Liver (tissue), 9 donors: ENCODE data around the gene PLEKHN1. TPM values are rescaled to one million over a fixed set of nuclear protein-coding genes. Genes with fewer than 3 reads are reported as not detected.
A peak's percentile ranks its signal among the peaks of the same experiment; 100 is the strongest.

Experiments
- DNase-seq: peaks from one replicate; pipeline ENCODE4 v3.0.0-alpha.2; 2017; ENCODE audit warnings: low spot score
- H3K27ac ChIP-seq, 2 donors: one replicate each; pipeline ENCODE4 v1.7.0; 2013; ENCODE audit warnings: inconsistent platforms in 2 of 2, low read length in 2 of 2, control low read depth in 1 of 2, low read depth in 1 of 2, mild to moderate bottlenecking in 1 of 2
- H3K27me3 ChIP-seq, 4 donors: one replicate each; pipeline versions ENCODE4 v1.6.1 to v1.7.0; 2013; ENCODE audit warnings: low read length in 3 of 4, inconsistent platforms in 1 of 4, mild to moderate bottlenecking in 1 of 4, moderate library complexity in 1 of 4; ENCODE audit not compliant: control insufficient read depth in 4 of 4, insufficient read depth in 4 of 4
- H3K36me3 ChIP-seq, 4 donors: one replicate each; pipeline versions ENCODE4 v1.6.1 to v1.7.0; 2013; ENCODE audit warnings: low read length in 3 of 4, mild to moderate bottlenecking in 3 of 4, low read depth in 1 of 4, moderate library complexity in 1 of 4; ENCODE audit not compliant: control insufficient read depth in 4 of 4, insufficient read depth in 3 of 4
- H3K4me1 ChIP-seq, 4 donors: one replicate each; pipeline versions ENCODE4 v1.6.1 to v1.7.0; 2013; ENCODE audit warnings: low read length in 3 of 4, mild to moderate bottlenecking in 3 of 4, moderate library complexity in 1 of 4; ENCODE audit not compliant: control insufficient read depth in 4 of 4, insufficient read depth in 4 of 4
- H3K4me3 ChIP-seq, 3 donors: one replicate each; pipeline versions ENCODE4 v1.6.1 to v1.7.0; 2013; ENCODE audit warnings: low read length in 3 of 3, control low read depth in 1 of 3, low read depth in 1 of 3, mild to moderate bottlenecking in 1 of 3
- H3K9ac ChIP-seq, 2 donors: one replicate each; pipeline ENCODE4 v1.7.0; 2013; ENCODE audit warnings: low read length in 2 of 2, mild to moderate bottlenecking in 2 of 2, moderate library complexity in 2 of 2, control low read depth in 1 of 2, low read depth in 1 of 2
- H3K9me3 ChIP-seq, 4 donors: one replicate each; pipeline versions ENCODE4 v1.6.1 to v1.7.0; 2013; ENCODE audit warnings: low read length in 3 of 4; ENCODE audit not compliant: control insufficient read depth in 4 of 4
- CTCF ChIP-seq: fragments of 150-350 bp; IDR thresholded peaks from 2 replicates; pipeline ENCODE4 v1.5.1; 2017; ENCODE audit warnings: improper control_type of control experiment, low read depth, low read length; ENCODE audit not compliant: missing input control
- EGR1 ChIP-seq, 2 donors: IDR thresholded peaks; 2 replicates each; pipeline ENCODE4 v1.6.1; 2016 to 2018; ENCODE audit warnings: antibody characterized with exemption in 2 of 2, low read depth in 2 of 2
- FOXA1 ChIP-seq: IDR thresholded peaks from 2 replicates; pipeline ENCODE4 v1.6.1; 2016; ENCODE audit warnings: antibody characterized with exemption
- HNF4A ChIP-seq, 2 donors: conservative IDR thresholded peaks; 2 replicates each; pipeline ENCODE4 v1.6.1; 2016; ENCODE audit warnings: antibody characterized with exemption in 2 of 2, mild to moderate bottlenecking in 2 of 2
- HNF4G ChIP-seq: IDR thresholded peaks from 2 replicates; pipeline ENCODE4 v1.6.1; 2016; ENCODE audit warnings: antibody characterized with exemption
- JUND ChIP-seq, 2 donors: IDR thresholded peaks; 2 replicates each; pipeline ENCODE4 v1.6.1; 2016; ENCODE audit warnings: antibody characterized with exemption in 2 of 2
- NR2F2 ChIP-seq: IDR thresholded peaks from 2 replicates; pipeline ENCODE4 v1.6.1; 2016; ENCODE audit warnings: antibody characterized with exemption
- RAD21 ChIP-seq, 2 donors: IDR thresholded peaks; 2 replicates each; pipeline ENCODE4 v1.6.1; 2016; ENCODE audit warnings: antibody characterized with exemption in 2 of 2, mild to moderate bottlenecking in 2 of 2
- RXRA ChIP-seq, 2 donors: IDR thresholded peaks; 2 replicates each; pipeline ENCODE4 v1.6.1; 2017 to 2018; ENCODE audit warnings: antibody characterized with exemption in 2 of 2, mild to moderate bottlenecking in 1 of 2
- SP1 ChIP-seq: IDR thresholded peaks from 2 replicates; pipeline ENCODE4 v1.6.1; 2018; ENCODE audit warnings: antibody characterized with exemption, mild to moderate bottlenecking
- TAF1 ChIP-seq: conservative IDR thresholded peaks from 2 replicates; pipeline ENCODE4 v1.6.1; 2016; ENCODE audit warnings: antibody characterized with exemption, mild to moderate bottlenecking
- ZBTB33 ChIP-seq: IDR thresholded peaks from 2 replicates; pipeline ENCODE4 v1.6.1; 2016; ENCODE audit warnings: antibody characterized with exemption
- WGBS: extraction: QIAGEN DNeasy Blood & Tissue Kit; methylation state at CpG from one replicate; pipeline ENCODE4 v1.1.7; 2013; 5-methylcytosine and 5-hydroxymethylcytosine counted together
- polyA plus RNA-seq, 2 donors: library from polyadenylated mRNA; stranded (reverse) in 1 of 2; unstranded in 1 of 2; fragments of 200-250 nt in 1 of 2; fragments of >200 nt in 1 of 2; fragmentation: Nextera tagmentation in 1 of 2; extraction: Ambion mirVana in 1 of 2; gene quantifications; one replicate each; pipeline versions ENCODE4 v1.2.1 to v1.2.3, GENCODE V29; 2013 to 2015
- total RNA-seq, 2 donors: library from RNA; depleted of rRNA; stranded (reverse); fragments of >200 nt; gene quantifications; one replicate each; pipeline ENCODE4 v1.2.3, GENCODE V29; 2014
- TF ChIP-seq, protein P1 (sequence below): IDR thresholded peaks from 2 replicates; pipeline ENCODE4 v1.6.1; 2016; ENCODE audit warnings: antibody characterized with exemption
- donor health status: healthy.
- donor health status: healthy.
- donor health status: healthy.
- donor health status: healthy.
- donor health status: healthy.

Gene PLEKHN1
- total and polyA plus RNA-seq, 4 donors = 0.17 to 0.18 TPM; not detected in 2

DNA sequence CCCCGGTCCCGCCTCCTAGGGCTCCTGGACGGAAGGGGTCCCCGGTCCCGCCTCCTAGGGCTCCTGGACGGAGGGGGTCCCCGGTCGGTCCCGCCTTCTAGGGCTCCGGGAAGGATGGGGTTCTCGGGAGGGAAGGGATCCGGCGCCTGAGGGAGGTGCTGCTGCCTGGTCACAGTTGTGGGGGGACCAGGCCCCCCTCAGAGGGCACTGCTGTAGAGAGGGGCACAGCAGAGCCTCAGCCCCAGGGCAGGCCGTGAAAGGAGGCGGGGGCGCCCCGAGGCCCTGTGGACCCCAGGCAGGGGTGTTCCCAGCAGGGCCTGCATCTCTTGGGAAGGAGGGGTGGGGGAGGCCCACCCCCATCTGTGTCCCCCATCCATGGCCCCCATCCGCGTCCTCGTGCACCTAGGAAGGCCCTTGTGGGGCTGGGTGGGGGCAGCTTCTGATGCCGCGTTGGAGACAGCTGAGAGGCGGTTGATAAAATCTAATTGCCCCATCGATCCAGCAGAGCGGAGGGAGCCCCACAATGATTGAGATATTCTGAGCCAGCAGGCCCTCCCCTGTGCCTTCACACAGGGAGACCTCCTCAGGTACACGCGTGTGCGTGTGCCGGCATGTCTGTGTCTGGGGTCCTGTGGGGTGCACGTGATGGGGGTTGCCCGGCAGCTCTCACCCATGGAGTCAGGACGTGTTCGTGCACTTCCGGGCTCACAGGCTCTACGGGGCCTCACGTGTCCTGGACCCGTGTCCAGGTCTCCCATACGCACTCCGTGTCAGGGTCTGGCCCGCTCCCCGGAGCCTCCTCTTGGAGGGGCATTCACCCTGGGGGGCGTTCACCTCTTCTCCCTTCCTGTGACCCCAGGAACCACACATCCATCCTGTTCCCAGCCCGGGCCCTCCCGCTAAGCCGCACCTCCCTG is 29.7 kb upstream of the PLEKHN1 start:
- no peak overlapping the region for H3K27ac ChIP-seq
- no peak for DNase-seq
- 78% methylated on average over 45 of the region's 45 CpGs for WGBS
- peaks cover 14 to 34% (median 17%) of the 10 kb centered on the region in 4 donors for H3K4me1 ChIP-seq
- H3K27me3 ChIP-seq = peaks cover 0 to 4% (median 1%) of the 10 kb centered on the region in 4 donors
- H3K4me3 ChIP-seq = no peak overlapping the region
- no peaks in the 10 kb centered on the region for H3K36me3 ChIP-seq
- TF ChIP-seq HNF4A (conservative IDR thresholded peaks at IDR 0.05) (no peak), RXRA (IDR thresholded peaks at IDR 0.05) (peak in 1 of 2 donors; percentile 71)
- no peaks in the 10 kb centered on the region for H3K9me3 ChIP-seq
- H3K9ac ChIP-seq = no peak overlapping the region

DNA sequence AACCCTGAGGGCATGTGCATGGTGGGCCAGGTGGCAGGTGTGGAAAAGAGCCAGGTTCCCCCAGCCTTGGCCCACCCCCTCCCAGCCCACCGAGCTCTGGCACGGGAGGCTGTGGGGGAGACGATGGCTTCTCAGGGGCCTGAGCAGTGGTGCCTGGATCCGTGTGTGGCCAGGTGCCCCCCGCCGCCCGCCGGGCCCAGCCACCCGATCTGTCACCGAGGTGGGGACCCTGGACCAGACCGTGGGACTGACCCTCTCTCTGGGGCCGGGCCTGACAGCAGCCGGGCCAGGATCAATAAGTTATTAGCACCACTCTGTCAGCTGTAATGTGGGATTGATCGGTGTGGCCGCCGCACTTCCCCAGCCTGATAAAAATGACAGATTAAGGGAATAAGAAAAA is 28.8 kb upstream of the PLEKHN1 start:
- Histone ChIP-seq H3K36me3 (no peaks in the 10 kb centered on the region), H3K4me3 (no peak overlapping the region), H3K9ac (no peak overlapping the region), H3K27ac (no peak overlapping the region), H3K4me1 (peaks cover 16 to 42% (median 20%) of the 10 kb centered on the region in 4 donors), H3K27me3 (peaks cover 0 to 4% (median 1%) of the 10 kb centered on the region in 4 donors), H3K9me3 (no peaks in the 10 kb centered on the region)
- 81% methylated on average over 16 of the region's 16 CpGs for WGBS
- no peak for TF ChIP-seq NR2F2
- TF ChIP-seq SP1 = no peak
- TF ChIP-seq HNF4G = no peak
- TF ChIP-seq EGR1 (IDR thresholded peaks at IDR 0.05; ENCODE audit: low read depth in 2 of 2) = no peak
- TF ChIP-seq FOXA1 = no peak
- TF ChIP-seq RAD21 (IDR thresholded peaks at IDR 0.05) = no peak
- TF ChIP-seq, protein P1, sequence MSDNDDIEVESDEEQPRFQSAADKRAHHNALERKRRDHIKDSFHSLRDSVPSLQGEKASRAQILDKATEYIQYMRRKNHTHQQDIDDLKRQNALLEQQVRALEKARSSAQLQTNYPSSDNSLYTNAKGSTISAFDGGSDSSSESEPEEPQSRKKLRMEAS = no peak
- no peak for TF ChIP-seq ZBTB33
- TF ChIP-seq JUND (IDR thresholded peaks at IDR 0.05) = no peak
- no peak for DNase-seq

DNA sequence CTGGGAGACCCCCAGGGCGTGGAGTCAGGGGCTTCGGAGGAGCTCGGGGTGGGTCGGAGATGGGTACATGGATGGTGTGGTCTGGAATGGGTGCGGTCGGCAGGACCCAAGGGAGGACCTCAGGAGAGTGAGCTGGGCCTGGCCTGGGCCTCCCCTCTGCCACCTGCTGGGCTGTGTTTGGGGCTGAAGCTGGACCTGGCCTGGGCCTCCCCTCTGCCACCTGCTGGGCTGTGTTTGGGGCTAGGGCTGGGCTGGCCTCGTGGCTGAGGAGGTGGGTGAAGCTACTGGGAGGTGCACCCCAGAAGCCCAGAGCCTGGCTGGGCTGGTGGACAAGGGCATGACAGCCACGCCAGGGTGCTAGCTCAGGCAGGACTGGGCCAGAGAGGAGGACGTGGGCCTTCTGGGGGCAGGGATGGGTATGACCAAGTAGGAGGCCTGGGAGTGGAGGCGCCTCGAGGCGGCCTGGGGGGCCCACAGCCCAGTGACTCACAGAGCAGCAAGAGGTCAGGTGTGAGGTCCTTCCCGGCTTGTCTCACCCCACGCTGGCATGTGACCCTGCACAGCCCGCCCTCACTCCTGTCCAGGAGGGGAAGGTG is 28.1 kb upstream of the PLEKHN1 start:
- Histone ChIP-seq H3K27ac (no peak overlapping the region), H3K4me3 (no peak overlapping the region), H3K9ac (no peak overlapping the region), H3K9me3 (no peaks in the 10 kb centered on the region), H3K36me3 (no peaks in the 10 kb centered on the region), H3K4me1 (peaks cover 16 to 46% (median 23%) of the 10 kb centered on the region in 4 donors), H3K27me3 (peaks cover 0 to 4% (median 1%) of the 10 kb centered on the region in 4 donors)
- 62% methylated on average over 15 of the region's 15 CpGs for WGBS
- TF ChIP-seq EGR1 (IDR thresholded peaks at IDR 0.05; ENCODE audit: low read depth in 2 of 2) (no peak), NR2F2 (no peak), RAD21 (IDR thresholded peaks at IDR 0.05) (peak; percentile 71 to 79), CTCF (peak; percentile 56), HNF4G (no peak), JUND (IDR thresholded peaks at IDR 0.05) (no peak), SP1 (no peak), TAF1 (no peak), FOXA1 (no peak)
- TF ChIP-seq, protein P1 = no peak
- no peak for DNase-seq
